ENCODE measurements around the gene SPTBN2. TPM values are rescaled to one million over a fixed set of nuclear protein-coding genes. Genes with fewer than 3 reads are reported as not detected.

Gene SPTBN2
- total and polyA plus RNA-seq, 2 experiments from 2014 or later: 0.22 TPM; not detected in 1

DNA sequence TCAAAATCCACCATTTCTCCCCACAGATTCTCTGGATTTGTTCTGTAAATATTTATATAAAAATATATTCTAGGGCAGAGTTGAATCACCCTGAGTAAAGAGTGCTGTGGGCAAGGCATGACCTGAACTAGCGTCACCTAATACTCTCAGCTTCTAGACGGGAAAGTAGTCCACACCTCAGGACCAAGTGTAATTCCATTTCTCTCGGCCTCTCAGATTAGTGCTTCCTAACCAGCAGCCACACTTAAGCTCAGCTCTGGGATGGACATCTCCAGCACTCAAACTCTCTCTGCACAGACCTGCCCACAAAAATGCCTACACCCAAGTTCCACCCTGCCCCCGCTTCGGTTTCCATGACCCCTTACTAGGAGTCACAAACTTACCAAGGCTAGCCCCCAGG is 5.3 kb downstream of the SPTBN2 start:
- in situ Hi-C loops (cut with MboI): no loop called here
- Histone ChIP-seq H3K36me3 (ENCODE audit: low read depth) (no peaks in the 10 kb centered on the region), H3K9ac (no peak overlapping the region), H3K79me2 (ENCODE audit: insufficient read depth) (no peaks in the 10 kb centered on the region), H3K9me3 (ENCODE audit: low read depth) (no peaks in the 10 kb centered on the region), H4K20me1 (ENCODE audit: insufficient read depth) (no peaks in the 10 kb centered on the region), H3F3A (ENCODE audit: insufficient read depth) (no peaks in the 10 kb centered on the region), H3K4me1 (ENCODE audit: insufficient read depth) (no peaks in the 10 kb centered on the region), H3K27ac (no peak overlapping the region), H3K27me3 (replicated peaks; ENCODE audit: insufficient read depth) (peaks cover 44% of the 10 kb centered on the region), H3K9me2 (ENCODE audit: insufficient read depth) (no peaks in the 10 kb centered on the region), H3K4me3 (no peak overlapping the region), H2AFZ (no peak overlapping the region), H3K4me2 (ENCODE audit: unreplicated experiment) (no peak overlapping the region)
- WGBS, 2 experiments (ENCODE audit: low coverage in 1 of 2, low lambda C conversion rate in 2 of 2, missing lambda C conversion rate in 2 of 2): 89 to 93% methylated on average over 5 of the region's 5 CpGs
- no peak for DNase-seq
- TF ChIP-seq EZH2phosphoT487 (IDR thresholded peaks at IDR 0.05; ENCODE audit: insufficient read depth, low read depth) (no peak), EZH2 (IDR thresholded peaks at IDR 0.05; ENCODE audit: insufficient read depth, poor library complexity, severe bottlenecking) (no peak)

DNA sequence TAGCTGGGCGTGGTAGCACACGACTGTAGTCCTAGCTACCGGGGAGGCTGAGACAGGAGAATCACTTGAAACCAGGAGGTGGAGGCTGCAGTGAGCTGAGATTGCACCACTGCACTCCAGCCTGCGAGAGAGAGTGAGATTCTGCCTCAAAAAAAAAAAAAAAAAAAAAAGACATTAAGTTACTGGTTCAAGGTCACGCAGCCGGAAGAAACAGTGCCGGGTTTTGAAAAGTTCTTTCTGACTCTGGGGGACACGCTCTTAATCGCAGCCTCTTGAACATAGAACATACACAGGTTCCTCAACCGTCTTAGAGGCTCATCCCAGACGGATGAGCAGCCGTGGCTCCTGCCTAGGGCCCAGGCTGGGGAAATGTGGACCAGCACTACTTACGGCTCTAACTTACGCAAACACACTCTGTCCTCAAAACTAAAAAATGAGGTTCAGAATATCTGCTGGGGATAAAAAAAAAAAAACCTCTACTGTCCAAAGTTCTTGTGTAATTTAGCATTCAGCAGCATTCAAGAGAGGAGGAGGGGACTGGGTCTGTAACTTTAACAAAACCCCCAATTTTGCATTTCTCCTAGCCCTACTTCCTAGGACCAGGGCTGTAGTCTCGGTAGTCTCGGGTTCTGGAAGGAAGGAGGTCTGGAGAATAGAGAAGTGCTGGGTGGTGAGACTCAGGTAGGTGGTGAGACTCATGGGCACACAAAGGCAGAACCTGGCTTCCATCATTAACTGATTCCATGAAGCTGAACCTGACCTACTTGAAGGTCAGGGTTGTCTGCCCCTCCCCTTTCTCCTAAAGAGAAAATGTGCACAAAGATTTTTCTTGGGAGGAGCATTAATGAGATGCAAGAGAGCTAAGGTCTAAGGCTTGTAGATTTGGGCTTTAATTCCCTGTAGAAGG is 6.0 kb downstream of the SPTBN2 start:
- no peak for DNase-seq
- Histone ChIP-seq H3K9me2 (ENCODE audit: insufficient read depth) (no peaks in the 10 kb centered on the region), H3K9me3 (ENCODE audit: low read depth) (no peaks in the 10 kb centered on the region), H3K9ac (no peak overlapping the region), H3K4me2 (ENCODE audit: unreplicated experiment) (no peak overlapping the region), H3K36me3 (ENCODE audit: low read depth) (no peaks in the 10 kb centered on the region), H3F3A (ENCODE audit: insufficient read depth) (no peaks in the 10 kb centered on the region), H3K4me3 (no peak overlapping the region), H3K27me3 (replicated peaks; ENCODE audit: insufficient read depth) (peaks cover 39% of the 10 kb centered on the region), H3K27ac (no peak overlapping the region), H3K79me2 (ENCODE audit: insufficient read depth) (no peaks in the 10 kb centered on the region), H2AFZ (no peak overlapping the region), H4K20me1 (ENCODE audit: insufficient read depth) (no peaks in the 10 kb centered on the region), H3K4me1 (ENCODE audit: insufficient read depth) (no peaks in the 10 kb centered on the region)
- 73 to 78% methylated on average over 16 of the region's 16 CpGs for WGBS, 2 experiments (ENCODE audit: low coverage in 1 of 2, low lambda C conversion rate in 2 of 2, missing lambda C conversion rate in 2 of 2)
- in situ Hi-C loops (cut with MboI): no loop called here
- TF ChIP-seq EZH2phosphoT487 (IDR thresholded peaks at IDR 0.05; ENCODE audit: insufficient read depth, low read depth): no peak
- TF ChIP-seq EZH2 (IDR thresholded peaks at IDR 0.05; ENCODE audit: insufficient read depth, poor library complexity, severe bottlenecking): no peak

DNA sequence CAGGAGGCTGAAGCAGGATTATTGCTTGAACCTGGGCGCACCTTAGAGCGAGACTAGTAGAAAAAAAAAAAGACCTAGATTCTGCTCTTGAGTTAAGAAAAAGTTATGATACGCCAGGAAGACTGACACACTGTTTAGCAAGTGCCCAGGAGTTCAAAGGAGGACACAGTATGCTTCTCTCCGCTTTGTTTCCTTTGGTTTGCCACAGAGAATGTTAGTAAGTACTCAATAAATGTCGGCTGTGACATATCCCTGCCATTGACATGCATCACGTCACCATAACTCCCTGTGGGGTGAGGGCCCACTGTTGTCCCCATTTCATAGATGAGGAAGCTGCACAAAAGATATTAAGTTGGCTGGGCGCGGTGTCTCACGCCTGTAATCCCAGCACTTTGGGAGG is 7.1 kb downstream of the SPTBN2 start:
- no peaks in the 10 kb centered on the region for H3K36me3 ChIP-seq (ENCODE audit: low read depth)
- no peak overlapping the region for H3K4me3 ChIP-seq
- no peaks in the 10 kb centered on the region for H3K9me2 ChIP-seq (ENCODE audit: insufficient read depth)
- no peak for TF ChIP-seq EZH2 (IDR thresholded peaks at IDR 0.05; ENCODE audit: insufficient read depth, poor library complexity, severe bottlenecking)
- no peak for TF ChIP-seq EZH2phosphoT487 (IDR thresholded peaks at IDR 0.05; ENCODE audit: insufficient read depth, low read depth)
- no peaks in the 10 kb centered on the region for H3F3A ChIP-seq (ENCODE audit: insufficient read depth)
- H3K9ac ChIP-seq: no peak overlapping the region
- no peaks in the 10 kb centered on the region for H4K20me1 ChIP-seq (ENCODE audit: insufficient read depth)
- DNase-seq: no peak
- 73 to 86% methylated on average over 9 of the region's 9 CpGs for WGBS, 2 experiments (ENCODE audit: low coverage in 1 of 2, low lambda C conversion rate in 2 of 2, missing lambda C conversion rate in 2 of 2)
- no peaks in the 10 kb centered on the region for H3K79me2 ChIP-seq (ENCODE audit: insufficient read depth)
- H3K27me3 ChIP-seq (replicated peaks; ENCODE audit: insufficient read depth): peaks cover 31% of the 10 kb centered on the region
- H3K4me1 ChIP-seq (ENCODE audit: insufficient read depth): no peaks in the 10 kb centered on the region
- H3K4me2 ChIP-seq (ENCODE audit: unreplicated experiment): no peak overlapping the region
- no peak overlapping the region for H3K27ac ChIP-seq
- no peak overlapping the region for H2AFZ ChIP-seq
- in situ Hi-C loops (cut with MboI): no loop called here
- no peaks in the 10 kb centered on the region for H3K9me3 ChIP-seq (ENCODE audit: low read depth)

DNA sequence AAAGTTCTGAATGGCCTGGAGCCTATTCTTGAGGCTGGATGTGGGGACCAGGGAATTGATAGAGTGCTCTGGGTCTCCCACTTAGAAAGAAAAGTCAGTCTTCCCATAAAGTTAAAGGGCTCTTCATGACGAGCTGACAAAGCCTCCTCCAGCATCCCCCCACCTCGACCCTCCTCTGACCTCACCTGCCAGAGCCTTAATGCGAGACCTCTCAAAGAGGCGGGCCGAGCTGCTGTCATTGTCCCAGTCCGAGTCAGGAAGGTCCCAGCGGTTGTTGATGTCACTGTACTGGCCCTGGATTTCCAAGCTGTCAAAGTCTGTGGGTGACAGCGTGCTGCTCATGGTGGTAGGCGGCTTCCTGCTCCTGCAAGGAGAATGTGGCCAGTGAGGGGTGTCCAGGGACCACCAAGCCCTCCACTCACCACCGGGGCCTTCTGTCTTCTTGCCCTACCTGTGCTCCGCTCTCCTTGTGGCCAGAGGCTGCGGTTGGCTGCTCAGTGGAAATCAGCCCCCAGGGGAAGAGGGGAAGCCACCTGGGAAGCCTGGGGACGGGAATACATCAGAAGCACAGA is 8.0 kb downstream of the SPTBN2 start:
- H2AFZ ChIP-seq: no peak overlapping the region
- H3K9ac ChIP-seq: no peak overlapping the region
- peaks cover 21% of the 10 kb centered on the region for H3K27me3 ChIP-seq (replicated peaks; ENCODE audit: insufficient read depth)
- H3K4me2 ChIP-seq (ENCODE audit: unreplicated experiment): no peak overlapping the region
- no peaks in the 10 kb centered on the region for H3K4me1 ChIP-seq (ENCODE audit: insufficient read depth)
- H3F3A ChIP-seq (ENCODE audit: insufficient read depth): no peaks in the 10 kb centered on the region
- no peak for DNase-seq
- in situ Hi-C loops (cut with MboI): no loop called here
- H3K79me2 ChIP-seq (ENCODE audit: insufficient read depth): no peaks in the 10 kb centered on the region
- no peaks in the 10 kb centered on the region for H4K20me1 ChIP-seq (ENCODE audit: insufficient read depth)
- H3K27ac ChIP-seq: no peak overlapping the region
- WGBS, 2 experiments (ENCODE audit: low coverage in 1 of 2, low lambda C conversion rate in 2 of 2, missing lambda C conversion rate in 2 of 2): 59 to 61% methylated on average over 13 of the region's 13 CpGs
- H3K9me2 ChIP-seq (ENCODE audit: insufficient read depth): no peaks in the 10 kb centered on the region
- H3K4me3 ChIP-seq: no peak overlapping the region
- TF ChIP-seq EZH2phosphoT487 (IDR thresholded peaks at IDR 0.05; ENCODE audit: insufficient read depth, low read depth): no peak
- TF ChIP-seq EZH2 (IDR thresholded peaks at IDR 0.05; ENCODE audit: insufficient read depth, poor library complexity, severe bottlenecking): no peak
- H3K36me3 ChIP-seq (ENCODE audit: low read depth): no peaks in the 10 kb centered on the region
- no peaks in the 10 kb centered on the region for H3K9me3 ChIP-seq (ENCODE audit: low read depth)
